Measurements from ENCODE around the gene CCL24.
"Not testable (repeated sequence)": the region's sequence is repeated elsewhere in the genome, so short reads cannot be mapped to it uniquely, and the experiment has no call there.

DNA sequence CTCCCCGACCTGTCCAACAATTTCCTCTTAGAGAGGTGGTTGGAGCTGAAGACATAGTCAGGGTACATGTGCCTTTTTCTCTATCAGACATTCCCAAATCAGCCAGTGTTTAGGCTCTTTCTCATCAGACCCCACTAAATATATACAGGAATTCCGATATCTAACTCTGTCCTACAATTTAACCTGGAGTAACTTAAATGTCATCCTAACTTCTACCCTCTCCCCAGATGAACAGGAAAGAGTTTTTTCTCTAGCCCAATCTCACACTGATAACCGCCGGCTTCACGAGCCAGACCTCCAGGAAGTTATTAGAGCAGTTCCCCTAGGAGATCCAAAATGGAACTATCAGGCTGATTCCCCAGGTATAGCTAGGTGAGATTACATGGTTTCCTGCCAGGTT lies 30.5 kb downstream of the CCL24 start:
- TF ChIP-seq SPI1, POLR2A, POLR2AphosphoS5, POU2F2, TAF1 (IDR thresholded peaks at IDR 0.05; ENCODE audit: low read depth, low read length): not testable (repeated sequence)
